PC-3 (cell line): Measurements from ENCODE around the gene IDH3A. TPM values are rescaled to one million over a fixed set of nuclear protein-coding genes. Genes with fewer than 3 reads are reported as not detected.

Source experiments
- ATAC-seq: fragments of 200-7000 bp; cut with Tn5 transposase; 2 replicates; pipeline ENCODE4 v1.9.1; 2020; ENCODE audit warnings: mild to moderate bottlenecking, moderate library complexity
- BruUV-seq: library from RNA; stranded (reverse); fragments of 400-500 nt; replicated peaks from 2 replicates; lab custom pipeline; 2021; lab: Mats Ljungman, UMichigan
- CTCF ChIA-PET: fragments of 300-600 bp; sonication (Branson Sonifier 250); formaldehyde crosslinking; loops from one replicate; lab custom pipeline; 2022; ENCODE audit warnings: antibody characterized with exemption; lab: Charles Lee
- POLR2A ChIA-PET: fragments of 300-600 bp; sonication (Branson Sonifier 250); formaldehyde crosslinking; loops from one replicate; lab custom pipeline; 2022; ENCODE audit warnings: antibody characterized with exemption; ENCODE audit not compliant: unreplicated experiment; lab: Charles Lee
- DNase-seq: peaks from one replicate; pipeline ENCODE4 v3.0.0-alpha.2; 2015
- H2AFZ ChIP-seq: fragments of 300-600 bp; sonication (generic); 2 replicates; pipeline ENCODE4 v1.6.0; 2016; ENCODE audit warnings: antibody characterized with exemption, low read length
- H3F3A ChIP-seq: fragments of 300-600 bp; sonication (generic); one replicate; pipeline ENCODE4 v1.6.0; 2017; ENCODE audit warnings: antibody characterized with exemption, low read length, control low read depth, mild to moderate bottlenecking; ENCODE audit not compliant: unreplicated experiment
- H3K27ac ChIP-seq: fragments of 300-600 bp; sonication (generic); 2 replicates; pipeline ENCODE4 v1.5.1; 2016; ENCODE audit warnings: mild to moderate bottlenecking, low read length
- H3K27me3 ChIP-seq: fragments of 300-600 bp; sonication (generic); 2 replicates; pipeline ENCODE4 v1.6.1; 2016; ENCODE audit warnings: low read length, mixed read lengths
- H3K36me3 ChIP-seq: fragments of 300-600 bp; sonication (generic); 2 replicates; pipeline ENCODE4 v1.6.1; 2016; ENCODE audit warnings: low read depth, mixed run types, low read length, mixed read lengths
- H3K4me1 ChIP-seq: fragments of 300-600 bp; sonication (generic); 2 replicates; pipeline ENCODE4 v1.5.1; 2016; ENCODE audit warnings: low read length; ENCODE audit not compliant: insufficient read depth
- H3K4me2 ChIP-seq: fragments of 300-600 bp; sonication (generic); 2 replicates; pipeline ENCODE4 v1.6.0; 2016; ENCODE audit warnings: low read length
- H3K4me3 ChIP-seq: fragments of 300-600 bp; sonication (generic); 2 replicates; pipeline ENCODE4 v1.5.1; 2016; ENCODE audit warnings: mild to moderate bottlenecking, low read length, mixed read lengths
- H3K79me2 ChIP-seq: fragments of 300-600 bp; sonication (generic); 2 replicates; pipeline ENCODE4 v1.6.1; 2017; ENCODE audit warnings: low read length, mixed read lengths
- H3K9ac ChIP-seq: fragments of 300-600 bp; sonication (generic); 2 replicates; pipeline ENCODE4 v1.6.0; 2016; ENCODE audit warnings: mild to moderate bottlenecking, low read length
- H3K9me2 ChIP-seq: fragments of 300-600 bp; sonication (generic); replicated peaks from 2 replicates; pipeline ENCODE4 v1.6.1; 2016; ENCODE audit warnings: mixed run types, low read length, mixed read lengths
- H3K9me3 ChIP-seq: fragments of 300-600 bp; sonication (generic); 2 replicates; pipeline ENCODE4 v1.6.1; 2016; ENCODE audit warnings: low read length, mixed read lengths
- H4K20me1 ChIP-seq: fragments of 300-600 bp; sonication (generic); 2 replicates; pipeline ENCODE4 v1.6.1; 2016; ENCODE audit warnings: low read length, mixed read lengths
- EZH2 ChIP-seq: fragments of 300-600 bp; sonication (generic); IDR thresholded peaks from one replicate; pipeline ENCODE4 v1.6.1; 2017; ENCODE audit warnings: antibody characterized with exemption, mild to moderate bottlenecking, low read length; ENCODE audit not compliant: unreplicated experiment
- EZH2phosphoT487 ChIP-seq: fragments of 300-600 bp; sonication (generic); IDR thresholded peaks from 2 replicates; pipeline ENCODE4 v1.6.1; 2018; ENCODE audit warnings: mild to moderate bottlenecking, antibody characterized with exemption, low read length, borderline replicate concordance
- intact Hi-C: fragments of 100-400 bp; cut with micrococcal nuclease; formaldehyde crosslinking; loops from 2 replicates; pipeline ENCODE4 v1.9.0; 2023
- total RNA-seq: library from RNA; depleted of rRNA; stranded (reverse); fragments of >200 nt; gene quantifications from 2 replicates; pipeline ENCODE4 v1.2.3, GENCODE V29; 2014
- TF ChIP-seq, protein P1 (sequence below): fragments of 300-600 bp; sonication (generic); conservative IDR thresholded peaks from 2 replicates; pipeline ENCODE4 v1.5.1; 2017; ENCODE audit warnings: antibody characterized with exemption, low read depth, mild to moderate bottlenecking, low read length

The IDH3A gene
- total RNA-seq, 1 experiment from 2014 or later, result 78.8 TPM

- no peaks in the 10 kb centered on the region for H3K9me3 ChIP-seq
- no peaks in the 10 kb centered on the region for H3K9me2 ChIP-seq
- BruUV-seq, result no TSS peak
- POLR2A ChIA-PET, result no interaction called here
- DNase-seq, result no peak
- H3K27ac ChIP-seq, result no peak overlapping the region
- no peaks in the 10 kb centered on the region for H4K20me1 ChIP-seq
- no peak overlapping the region for H3K4me3 ChIP-seq
- no peaks in the 10 kb centered on the region for H3K36me3 ChIP-seq
- CTCF ChIA-PET, result no interaction called here
- no peak overlapping the region for H3K4me2 ChIP-seq
- TF ChIP-seq EZH2phosphoT487, result no peak
- TF ChIP-seq, protein P1, sequence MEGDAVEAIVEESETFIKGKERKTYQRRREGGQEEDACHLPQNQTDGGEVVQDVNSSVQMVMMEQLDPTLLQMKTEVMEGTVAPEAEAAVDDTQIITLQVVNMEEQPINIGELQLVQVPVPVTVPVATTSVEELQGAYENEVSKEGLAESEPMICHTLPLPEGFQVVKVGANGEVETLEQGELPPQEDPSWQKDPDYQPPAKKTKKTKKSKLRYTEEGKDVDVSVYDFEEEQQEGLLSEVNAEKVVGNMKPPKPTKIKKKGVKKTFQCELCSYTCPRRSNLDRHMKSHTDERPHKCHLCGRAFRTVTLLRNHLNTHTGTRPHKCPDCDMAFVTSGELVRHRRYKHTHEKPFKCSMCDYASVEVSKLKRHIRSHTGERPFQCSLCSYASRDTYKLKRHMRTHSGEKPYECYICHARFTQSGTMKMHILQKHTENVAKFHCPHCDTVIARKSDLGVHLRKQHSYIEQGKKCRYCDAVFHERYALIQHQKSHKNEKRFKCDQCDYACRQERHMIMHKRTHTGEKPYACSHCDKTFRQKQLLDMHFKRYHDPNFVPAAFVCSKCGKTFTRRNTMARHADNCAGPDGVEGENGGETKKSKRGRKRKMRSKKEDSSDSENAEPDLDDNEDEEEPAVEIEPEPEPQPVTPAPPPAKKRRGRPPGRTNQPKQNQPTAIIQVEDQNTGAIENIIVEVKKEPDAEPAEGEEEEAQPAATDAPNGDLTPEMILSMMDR, result no peak
- H3F3A ChIP-seq, result no peaks in the 10 kb centered on the region
- intact Hi-C loops, result loop anchor here (5.0 kb wide), 1 partner anchor 307 kb away; no protein-coding TSS in a partner anchor
- no peaks in the 10 kb centered on the region for H3K79me2 ChIP-seq
- no peak overlapping the region for H2AFZ ChIP-seq
- no peak for ATAC-seq
- no peak overlapping the region for H3K9ac ChIP-seq
- H3K27me3 ChIP-seq, result no peaks in the 10 kb centered on the region
- H3K4me1 ChIP-seq, result no peaks in the 10 kb centered on the region
Measured at GRCh38 chr15:78110096-78110495, 39.1 kb upstream of the IDH3A start.

DNA sequence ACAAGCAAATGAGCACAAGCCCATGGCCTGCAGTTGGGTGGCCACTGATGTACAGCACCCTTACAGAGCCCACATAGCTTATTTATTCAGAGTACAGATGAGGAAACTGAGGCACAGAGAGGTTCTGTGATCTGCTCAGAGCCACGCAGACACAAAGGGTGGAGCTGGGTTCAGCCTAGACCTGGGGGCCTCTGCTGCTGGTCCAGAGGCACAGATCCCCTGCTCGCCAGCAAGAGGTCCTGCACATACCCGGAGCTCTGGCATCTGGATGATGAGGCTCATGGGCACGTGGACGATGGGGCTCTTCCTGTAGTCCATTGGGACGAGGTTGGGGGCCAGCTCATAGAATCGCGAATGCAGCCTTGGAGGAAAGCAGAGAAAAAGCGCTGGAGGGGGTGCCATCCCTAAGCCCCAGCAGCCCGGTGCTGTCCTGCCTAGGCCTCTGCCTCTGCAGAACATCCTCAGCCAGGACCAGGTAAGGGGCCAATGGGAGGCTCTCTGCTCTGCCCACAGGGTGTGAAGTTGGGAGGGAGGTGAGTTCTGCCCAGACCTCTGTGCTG, 38.2 kb upstream of the IDH3A start:
- ChIA-PET CTCF (no interaction called here), POLR2A (no interaction called here)
- TF ChIP-seq EZH2 (no peak), EZH2phosphoT487 (no peak)
- TF ChIP-seq, protein P1, result no peak
- H3K79me2 ChIP-seq, result no peaks in the 10 kb centered on the region
- no peaks in the 10 kb centered on the region for H3F3A ChIP-seq
- H4K20me1 ChIP-seq, result no peaks in the 10 kb centered on the region
- H3K4me3 ChIP-seq, result no peak overlapping the region
- no peak overlapping the region for H3K27ac ChIP-seq
- H3K9me3 ChIP-seq, result no peaks in the 10 kb centered on the region
- no peak for ATAC-seq
- no peaks in the 10 kb centered on the region for H3K27me3 ChIP-seq
- H2AFZ ChIP-seq, result no peak overlapping the region
- H3K4me2 ChIP-seq, result no peak overlapping the region
- BruUV-seq, result no TSS peak
- no peak overlapping the region for H3K9ac ChIP-seq
- no peak for DNase-seq
- H3K9me2 ChIP-seq, result no peaks in the 10 kb centered on the region
- intact Hi-C loops, result loop anchor here (5.0 kb wide), 1 partner anchor 306 kb away; no protein-coding TSS in a partner anchor
- H3K36me3 ChIP-seq, result no peaks in the 10 kb centered on the region
- H3K4me1 ChIP-seq, result no peaks in the 10 kb centered on the region

DNA sequence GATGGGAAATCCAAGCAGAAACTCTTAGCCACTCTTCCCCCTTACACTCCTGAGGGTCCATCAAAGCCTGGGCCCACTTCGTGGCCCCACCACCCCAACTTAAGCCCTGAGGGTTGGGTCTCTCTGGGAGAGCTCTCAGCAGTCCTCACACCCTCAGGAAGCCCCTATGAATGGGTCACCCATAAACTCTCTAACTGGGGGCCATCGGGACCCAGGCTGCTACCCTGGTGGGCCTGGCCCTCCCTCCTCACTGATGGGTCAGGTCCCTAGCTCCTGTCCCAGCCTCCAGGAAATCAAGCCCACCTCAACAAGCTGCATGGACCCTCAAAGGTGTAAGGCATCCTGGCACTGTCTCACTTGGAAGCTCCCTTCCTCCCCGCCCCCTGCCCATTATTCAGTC, 37.4 kb upstream of the IDH3A start:
- H3K9me3 ChIP-seq, result no peaks in the 10 kb centered on the region
- no peaks in the 10 kb centered on the region for H3K79me2 ChIP-seq
- CTCF ChIA-PET, result interaction anchor here (2.0 kb wide), 1 partner anchor 84 kb away, joined by 8 read pairs; no protein-coding TSS in a partner anchor
- no peaks in the 10 kb centered on the region for H3K4me1 ChIP-seq
- H4K20me1 ChIP-seq, result no peaks in the 10 kb centered on the region
- H3K36me3 ChIP-seq, result no peaks in the 10 kb centered on the region
- BruUV-seq, result no TSS peak
- no peaks in the 10 kb centered on the region for H3F3A ChIP-seq
- no peak overlapping the region for H3K27ac ChIP-seq
- intact Hi-C loops, result loop anchor here (5.0 kb wide), 1 partner anchor 306 kb away; no protein-coding TSS in a partner anchor
- H2AFZ ChIP-seq, result no peak overlapping the region
- TF ChIP-seq, protein P1, result no peak
- no peak for TF ChIP-seq EZH2
- no peak for TF ChIP-seq EZH2phosphoT487
- no peaks in the 10 kb centered on the region for H3K27me3 ChIP-seq
- H3K9ac ChIP-seq, result no peak overlapping the region
- POLR2A ChIA-PET, result no interaction called here
- no peak overlapping the region for H3K4me2 ChIP-seq
- no peaks in the 10 kb centered on the region for H3K9me2 ChIP-seq
- ATAC-seq, result no peak
- no peak for DNase-seq
- H3K4me3 ChIP-seq, result no peak overlapping the region
